Measurements from ENCODE around the gene CEP112. TPM values are rescaled to one million over a fixed set of nuclear protein-coding genes. Genes with fewer than 3 reads are reported as not detected.

The CEP112 gene
- total and polyA plus RNA-seq, 2 of the 8 experiments (the other 6 are each of a cell fraction or from before 2014, with no cell fraction given), result 0.62 to 3.1 TPM

GRCh38 chr17:65774787-65775186 is 417.1 kb downstream of the CEP112 start:
- Histone ChIP-seq H2BK5ac (ENCODE audit: low read depth, low read length) (0 out of 2 replicates have a peak overlapping the region, but pooled peaks have one; percentile 79), H3K4ac (replicated peaks; ENCODE audit: insufficient read length, low read depth, low read length) (no peak overlapping the region), H2AK5ac (ENCODE audit: low read depth, low read length) (no peak overlapping the region), H2BK120ac (replicated peaks; ENCODE audit: low read depth, low read length) (no peak overlapping the region), H3K23me2 (ENCODE audit: low read depth, low read length) (no peaks in the 10 kb centered on the region), H3K36me3 (ENCODE audit: control insufficient read depth in 2 of 4, insufficient read depth in 4 of 4, low read length in 3 of 4) (no peaks in the 10 kb centered on the region), H3K18ac (ENCODE audit: extremely low read depth, low read length) (no peak overlapping the region), H3K79me1 (ENCODE audit: low read depth, low read length) (no peaks in the 10 kb centered on the region), H3K9me3 (ENCODE audit: insufficient read depth in 2 of 2, low read depth in 1 of 2, low read length in 1 of 2) (no peaks in the 10 kb centered on the region; a peak in 1 of 4 replicates), H3K27me3 (replicated peaks in 1 of 4; ENCODE audit: control insufficient read depth in 3 of 4, extremely low read depth in 1 of 4, insufficient read depth in 3 of 4, low read length in 3 of 4) (no peaks in the 10 kb centered on the region; a peak in 1 of 7 replicates), H2BK20ac (ENCODE audit: low read length) (peak overlapping the region; percentile 3; the same call in 1 of the 2 replicates), H3K56ac (replicated peaks; ENCODE audit: insufficient read length, low read depth, low read length) (no peak overlapping the region), H3K14ac (ENCODE audit: insufficient read length) (no peak overlapping the region), H3K23ac (ENCODE audit: insufficient read length) (no peak overlapping the region), H4K20me1 (replicated peaks in 1 of 2; ENCODE audit: control insufficient read depth in 1 of 2, insufficient read depth in 2 of 2, low read length in 2 of 2) (no peaks in the 10 kb centered on the region), H4K5ac (ENCODE audit: insufficient read length, low read depth, low read length) (no peak overlapping the region), H3K79me2 (ENCODE audit: control insufficient read depth in 1 of 2, insufficient read depth in 2 of 2, low read length in 2 of 2) (no peaks in the 10 kb centered on the region), H3K4me3 (ENCODE audit: extremely low read depth in 1 of 4, insufficient read depth in 2 of 4, low read depth in 3 of 4, low read length in 4 of 4) (no peak overlapping the region), H2BK15ac (ENCODE audit: low read length) (peak overlapping the region; percentile 49; the same call in 1 of the 2 replicates), H3K4me2 (ENCODE audit: insufficient read depth in 1 of 2, low read depth in 2 of 2, low read length in 2 of 2) (0 out of 4 replicates have a peak overlapping the region, but pooled peaks of 1 of the 2 experiments have one; percentile 3), H4K91ac (replicated peaks; ENCODE audit: insufficient read length, low read length) (peak overlapping the region; percentile 10), H3K27ac (ENCODE audit: low read depth, low read length) (no peak overlapping the region), H4K8ac (ENCODE audit: extremely low read depth, insufficient read depth, low read length) (no peak overlapping the region), H2AFZ (ENCODE audit: low read length) (peak overlapping the region; percentile 65), H2BK12ac (ENCODE audit: low read depth, low read length) (peak overlapping the region; percentile 90; the same call in 1 of the 2 replicates), H3K4me1 (replicated peaks in 1 of 4; ENCODE audit: control insufficient read depth in 3 of 4, insufficient read depth in 4 of 4, low read length in 3 of 4) (peaks cover 0 to 6% (median 2%) of the 10 kb centered on the region in 4 experiments; a peak in 5 of 7 replicates), H3K9ac (replicated peaks in 1 of 4; ENCODE audit: extremely low read depth in 1 of 4, low read depth in 3 of 4, low read length in 3 of 4) (no peak overlapping the region; a peak in 1 of 7 replicates)
- no peak for FAIRE-seq
- WGBS, 2 experiments (ENCODE audit: extremely low coverage in 1 of 2, insufficient coverage in 1 of 2, insufficient read length in 1 of 2, insufficient replicate concordance in 2 of 2, low coverage in 1 of 2, low lambda C conversion rate in 2 of 2, missing lambda C conversion rate in 1 of 2), result 83% methylated on average over 6 of the region's 6 CpGs; no CpG with 5 or more reads in 1 of the 2 experiments
- ChIA-PET CTCF (ENCODE audit: partially characterized antibody) (interaction anchor here (0.5 to 3.7 kb wide), 4 partner anchors 17 to 151 kb away, joined by 3 to 35 read pairs (median 4); no protein-coding TSS in a partner anchor), POLR2A (ENCODE audit: partially characterized antibody) (no interaction called here)
- no peak for DNase-seq (ENCODE audit: low read depth in 1 of 2, low spot score in 2 of 2)
- no peak for TF ChIP-seq CHD1 (IDR thresholded peaks at IDR 0.05; ENCODE audit: low read depth, low read length)
- TF ChIP-seq SRF (IDR thresholded peaks at IDR 0.05; ENCODE audit: low read depth, low read length), result no peak
- no peak for TF ChIP-seq ASH2L (IDR thresholded peaks at IDR 0.05; ENCODE audit: low read length)
- no peak for TF ChIP-seq MAFK (IDR thresholded peaks at IDR 0.05; ENCODE audit: low read depth, low read length)
- TF ChIP-seq CHD2 (IDR thresholded peaks at IDR 0.05; ENCODE audit: low read length), result no peak
- TF ChIP-seq TAF1 (IDR thresholded peaks at IDR 0.05; ENCODE audit: low read depth, low read length), result no peak
- TF ChIP-seq, protein P1, sequence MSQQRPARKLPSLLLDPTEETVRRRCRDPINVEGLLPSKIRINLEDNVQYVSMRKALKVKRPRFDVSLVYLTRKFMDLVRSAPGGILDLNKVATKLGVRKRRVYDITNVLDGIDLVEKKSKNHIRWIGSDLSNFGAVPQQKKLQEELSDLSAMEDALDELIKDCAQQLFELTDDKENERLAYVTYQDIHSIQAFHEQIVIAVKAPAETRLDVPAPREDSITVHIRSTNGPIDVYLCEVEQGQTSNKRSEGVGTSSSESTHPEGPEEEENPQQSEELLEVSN (IDR thresholded peaks at IDR 0.05), result peak; percentile 50; the same call in 1 of the 2 replicates
- no peak for TF ChIP-seq CBX5 (IDR thresholded peaks at IDR 0.05; ENCODE audit: low read depth, low read length)

Measured in H1 (cell line).